Thyroid gland (tissue), 4 donors: Measurements from ENCODE around the gene GSTP1.
"Not testable (repeated sequence)": the region's sequence is repeated elsewhere in the genome, so short reads cannot be mapped to it uniquely, and the experiment has no call there.

Source experiments
- CTCF ChIP-seq, 6 experiments: fragments of 200-600 bp in 3 of 6; fragments of 450-650 bp in 3 of 6; sonication (generic) in 3 of 6; IDR thresholded peaks; one replicate each; pipeline ENCODE4 v1.5.1; 2016 to 2019; ENCODE audit warnings: antibody characterized with exemption in 6 of 6, mild to moderate bottlenecking in 2 of 6, inconsistent platforms in 1 of 6, moderate library complexity in 1 of 6
- POLR2A ChIP-seq, 2 donors: fragments of 450-650 bp; IDR thresholded peaks; one replicate each; pipeline ENCODE4 v1.6.1; 2017; ENCODE audit warnings: antibody characterized with exemption in 2 of 2, mild to moderate bottlenecking in 2 of 2, moderate library complexity in 1 of 2

GRCh38 chr11:67619683-67620618 is 36.3 kb downstream of the GSTP1 start:
- not testable (repeated sequence) for TF ChIP-seq POLR2A, CTCF (IDR thresholded peaks at IDR 0.05)
